Stomach (tissue), 9 donors: ENCODE measurements around the gene FOXC2. TPM values are rescaled to one million over a fixed set of nuclear protein-coding genes. Genes with fewer than 3 reads are reported as not detected.

Experiments
- DNase-seq, 2 donors: peaks; one replicate each; pipeline versions ENCODE4 v3.0.0 to v3.0.0-alpha.2; 2013 to 2019
- H3K27ac ChIP-seq, 5 donors: fragments of 200-600 bp in 4 of 5; sonication (generic) in 4 of 5; one replicate each; pipeline ENCODE4 v1.5.1; 2013 to 2019; ENCODE audit warnings: mild to moderate bottlenecking in 1 of 5, moderate library complexity in 1 of 5
- H3K27me3 ChIP-seq, 3 donors: fragments of 200-600 bp; sonication (generic); one replicate each; pipeline ENCODE4 v1.5.1; 2017 to 2019; ENCODE audit warnings: mixed run types in 1 of 3
- H3K36me3 ChIP-seq, 4 donors: fragments of 200-600 bp; sonication (generic); 1 replicate in 3 of 4; 2 replicates in 1 of 4; pipeline ENCODE4 v1.5.1; 2016 to 2019
- H3K4me1 ChIP-seq, 4 donors: fragments of 200-600 bp; sonication (generic); one replicate each; pipeline ENCODE4 v1.5.1; 2016 to 2019
- H3K4me3 ChIP-seq, 4 donors: fragments of 200-600 bp; sonication (generic) in 3 of 4; one replicate each; pipeline ENCODE4 v1.5.1; 2016 to 2019; ENCODE audit warnings: mild to moderate bottlenecking in 1 of 4
- H3K9me3 ChIP-seq, 4 donors: fragments of 200-600 bp; sonication (generic); one replicate each; pipeline ENCODE4 v1.5.1; 2016 to 2019
- CTCF ChIP-seq, 7 experiments: fragments of 450-650 bp in 4 of 7; fragments of 200-600 bp in 3 of 7; sonication (generic) in 3 of 7; IDR thresholded peaks; one replicate each; pipeline ENCODE4 v1.5.1; 2016 to 2019; ENCODE audit warnings: antibody characterized with exemption in 7 of 7, control low read depth in 2 of 7, mild to moderate bottlenecking in 1 of 7
- EP300 ChIP-seq: sonication (generic); formaldehyde crosslinking; IDR thresholded peaks from one replicate; pipeline ENCODE4 v1.6.1; 2017; ENCODE audit warnings: antibody characterized with exemption
- POLR2A ChIP-seq, 4 donors: fragments of 450-650 bp; IDR thresholded peaks; one replicate each; pipeline ENCODE4 v1.6.1; 2016; ENCODE audit warnings: antibody characterized with exemption in 4 of 4, control low read depth in 2 of 4, mild to moderate bottlenecking in 1 of 4, moderate library complexity in 1 of 4
- POLR2AphosphoS5 ChIP-seq, 3 donors: sonication (generic); formaldehyde crosslinking; IDR thresholded peaks; one replicate each; pipeline ENCODE4 v1.6.1; 2016; ENCODE audit warnings: antibody characterized with exemption in 3 of 3
- WGBS, 5 donors: extraction: QIAGEN DNeasy Blood & Tissue Kit in 3 of 5; methylation state at CpG; one replicate each; pipeline versions ENCODE4 v1.1.5 to v1.1.7; 2013 to 2018; 5-methylcytosine and 5-hydroxymethylcytosine counted together
- intact Hi-C: fragments of 100-400 bp; cut with DNase I; formaldehyde crosslinking; loops from one replicate; pipeline ENCODE4 v1.15.1; 2023; ENCODE audit warnings: low total_unique reads
- polyA plus RNA-seq, 3 donors: library from polyadenylated mRNA; stranded (reverse); fragments of 200-250 nt; gene quantifications; one replicate each; pipeline ENCODE4 v1.2.3, GENCODE V29; 2013
- total RNA-seq, 5 donors: library from RNA; depleted of rRNA; stranded (reverse); fragments of >200 nt; gene quantifications; one replicate each; pipeline versions ENCODE4 v1.1.0 to v1.2.3, GENCODE V29; 2014 to 2016
- donor health status: healthy with polysubstance abuse.
- donor health status: Bipolar disorder and iron deficiency.
- donor health status: healthy.

Gene FOXC2
- total and polyA plus RNA-seq, 8 donors: 0.08 to 0.18 (median 0.12) TPM; not detected in 5

GRCh38 chr16:86519007-86519648 is 47.5 kb upstream of the FOXC2 start:
- Histone ChIP-seq H3K36me3 (peaks cover 0 to 15% (median 3%) of the 10 kb centered on the region in 4 donors), H3K4me3 (peak overlapping the region in 1 of 4 donors; percentile 28), H3K9me3 (no peaks in the 10 kb centered on the region), H3K27me3 (peaks cover 0 to 80% (median 64%) of the 10 kb centered on the region in 3 donors), H3K4me1 (peaks cover 9 to 37% (median 28%) of the 10 kb centered on the region in 4 donors), H3K27ac (peak overlapping the region in 4 of 5 donors; percentile 29 to 99 (median 94))
- peak in 1 of 2 donors; percentile 19 for DNase-seq
- whole genome bisulfite sequencing, 5 donors: 74 to 81% (median 77%) methylated on average over 2 to 16 of the region's 16 CpGs
- peak in 1 of 3 donors; percentile 14 for TF ChIP-seq POLR2AphosphoS5 (IDR thresholded peaks at IDR 0.05)
- no peak for TF ChIP-seq POLR2A (IDR thresholded peaks at IDR 0.05)
- intact Hi-C loops: no loop called here

- peak overlapping the region; percentile 47 to 99 (median 91) for H3K27ac ChIP-seq
- intact Hi-C loops: loop anchor here (5.0 to 10.0 kb wide), 2 partner anchors 447 to 695 kb away; no protein-coding TSS in a partner anchor
- peaks cover 0 to 73% (median 60%) of the 10 kb centered on the region in 3 donors for H3K27me3 ChIP-seq
- peaks cover 0 to 11% (median 3%) of the 10 kb centered on the region in 4 donors for H3K36me3 ChIP-seq
- H3K4me1 ChIP-seq: peaks cover 9 to 37% (median 28%) of the 10 kb centered on the region in 4 donors
- peak; percentile 59 to 88 for DNase-seq
- H3K4me3 ChIP-seq: peak overlapping the region in 3 of 4 donors; percentile 6 to 28 (median 26)
- WGBS, 5 donors: 2 to 24% (median 16%) methylated on average over 10 to 31 of the region's 31 CpGs
- peak in 2 of 3 donors; percentile 2 to 6 for TF ChIP-seq POLR2AphosphoS5 (IDR thresholded peaks at IDR 0.05)
- TF ChIP-seq CTCF (IDR thresholded peaks at IDR 0.05): peak in 5 of 7 experiments; percentile 60 to 88 (median 70)
- no peak for TF ChIP-seq EP300
- H3K9me3 ChIP-seq: no peaks in the 10 kb centered on the region
These were observed 46.8 kb upstream of the FOXC2 start for GRCh38 chr16:86519649-86520316.

- Histone ChIP-seq H3K36me3 (peaks cover 0 to 3% (median under 1%) of the 10 kb centered on the region in 4 donors), H3K27me3 (peaks cover 0 to 66% (median 52%) of the 10 kb centered on the region in 3 donors), H3K4me3 (peak overlapping the region in 3 of 4 donors; percentile 6 to 28 (median 26)), H3K4me1 (peaks cover 9 to 37% (median 28%) of the 10 kb centered on the region in 4 donors), H3K9me3 (no peaks in the 10 kb centered on the region), H3K27ac (peak overlapping the region in 2 of 5 donors; percentile 98 to 99)
- TF ChIP-seq POLR2A (IDR thresholded peaks at IDR 0.05) (no peak), EP300 (no peak), CTCF (IDR thresholded peaks at IDR 0.05) (no peak), POLR2AphosphoS5 (IDR thresholded peaks at IDR 0.05) (no peak)
- peak in 1 of 2 donors; percentile 17 for DNase-seq
- 42 to 46% (median 46%) methylated on average over 30 of the region's 30 CpGs for WGBS, 5 donors
- intact Hi-C loops: loop anchor here (5.0 to 10.0 kb wide), 2 partner anchors 448 to 696 kb away; no protein-coding TSS in a partner anchor
These were observed 46.1 kb upstream of the FOXC2 start for GRCh38 chr16:86520317-86521210.

- no peak overlapping the region for H3K4me3 ChIP-seq
- WGBS, 5 donors: 74 to 83% (median 82%) methylated on average over 35 of the region's 35 CpGs
- H3K9me3 ChIP-seq: no peaks in the 10 kb centered on the region
- no peak overlapping the region for H3K27ac ChIP-seq
- H3K4me1 ChIP-seq: peaks cover 9 to 34% (median 27%) of the 10 kb centered on the region in 4 donors
- DNase-seq: no peak
- intact Hi-C loops: loop anchor here (5.0 to 10.0 kb wide), 2 partner anchors 449 to 697 kb away; no protein-coding TSS in a partner anchor
- TF ChIP-seq POLR2A (IDR thresholded peaks at IDR 0.05): no peak
- TF ChIP-seq CTCF (IDR thresholded peaks at IDR 0.05): no peak
- TF ChIP-seq EP300: no peak
- no peak for TF ChIP-seq POLR2AphosphoS5 (IDR thresholded peaks at IDR 0.05)
- peaks cover 0 to 56% (median 42%) of the 10 kb centered on the region in 3 donors for H3K27me3 ChIP-seq
- H3K36me3 ChIP-seq: no peaks in the 10 kb centered on the region
These were observed 45.1 kb upstream of the FOXC2 start for GRCh38 chr16:86521236-86522197.
